Prostate gland (tissue), 2 donors: ENCODE data around the gene EML4.

Source experiments
- POLR2A ChIP-seq: fragments of 450-650 bp; IDR thresholded peaks from one replicate; pipeline ENCODE4 v1.6.1; 2016; ENCODE audit warnings: antibody characterized with exemption, mild to moderate bottlenecking
- POLR2AphosphoS5 ChIP-seq: sonication (generic); formaldehyde crosslinking; IDR thresholded peaks from one replicate; pipeline ENCODE4 v1.6.1; 2017; ENCODE audit warnings: antibody characterized with exemption
- TF ChIP-seq, protein P1 (sequence below), 4 experiments: fragments of 200-600 bp in 2 of 4; fragments of 450-650 bp in 2 of 4; sonication (generic) in 2 of 4; IDR thresholded peaks; 1 replicate in 3 of 4; 2 replicates in 1 of 4; pipeline ENCODE4 v1.5.1; 2016 to 2019; ENCODE audit warnings: antibody characterized with exemption in 4 of 4, mild to moderate bottlenecking in 2 of 4, moderate library complexity in 2 of 4

- no peak for TF ChIP-seq POLR2A
- TF ChIP-seq, protein P1, sequence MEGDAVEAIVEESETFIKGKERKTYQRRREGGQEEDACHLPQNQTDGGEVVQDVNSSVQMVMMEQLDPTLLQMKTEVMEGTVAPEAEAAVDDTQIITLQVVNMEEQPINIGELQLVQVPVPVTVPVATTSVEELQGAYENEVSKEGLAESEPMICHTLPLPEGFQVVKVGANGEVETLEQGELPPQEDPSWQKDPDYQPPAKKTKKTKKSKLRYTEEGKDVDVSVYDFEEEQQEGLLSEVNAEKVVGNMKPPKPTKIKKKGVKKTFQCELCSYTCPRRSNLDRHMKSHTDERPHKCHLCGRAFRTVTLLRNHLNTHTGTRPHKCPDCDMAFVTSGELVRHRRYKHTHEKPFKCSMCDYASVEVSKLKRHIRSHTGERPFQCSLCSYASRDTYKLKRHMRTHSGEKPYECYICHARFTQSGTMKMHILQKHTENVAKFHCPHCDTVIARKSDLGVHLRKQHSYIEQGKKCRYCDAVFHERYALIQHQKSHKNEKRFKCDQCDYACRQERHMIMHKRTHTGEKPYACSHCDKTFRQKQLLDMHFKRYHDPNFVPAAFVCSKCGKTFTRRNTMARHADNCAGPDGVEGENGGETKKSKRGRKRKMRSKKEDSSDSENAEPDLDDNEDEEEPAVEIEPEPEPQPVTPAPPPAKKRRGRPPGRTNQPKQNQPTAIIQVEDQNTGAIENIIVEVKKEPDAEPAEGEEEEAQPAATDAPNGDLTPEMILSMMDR (IDR thresholded peaks at IDR 0.05): no peak
- no peak for TF ChIP-seq POLR2AphosphoS5
Observed at GRCh38 chr2:42345986-42346385, 176.8 kb downstream of the EML4 start.
